Keratinocyte (primary cell): Measurements from ENCODE around the gene LPIN3.

Source experiments
- CTCF ChIP-seq, 3 experiments: IDR thresholded peaks in 1 of 3; conservative IDR thresholded peaks in 1 of 3; optimal IDR thresholded peaks in 1 of 3; 2 replicates in 2 of 3; 3 replicates in 1 of 3; pipeline versions ENCODE3 to v1.5.1; 2011; ENCODE audit warnings: low read length in 3 of 3, mild to moderate bottlenecking in 3 of 3, moderate library complexity in 2 of 3, control low read depth in 1 of 3, inconsistent platforms in 1 of 3; ENCODE audit not compliant: insufficient read depth in 2 of 3; ENCODE audit errors: extremely low read depth in 1 of 3
- EZH2 ChIP-seq: IDR thresholded peaks from one replicate; pipeline ENCODE4 v1.6.1; 2012; ENCODE audit warnings: inconsistent platforms, mild to moderate bottlenecking, low read length, moderate library complexity

DNA sequence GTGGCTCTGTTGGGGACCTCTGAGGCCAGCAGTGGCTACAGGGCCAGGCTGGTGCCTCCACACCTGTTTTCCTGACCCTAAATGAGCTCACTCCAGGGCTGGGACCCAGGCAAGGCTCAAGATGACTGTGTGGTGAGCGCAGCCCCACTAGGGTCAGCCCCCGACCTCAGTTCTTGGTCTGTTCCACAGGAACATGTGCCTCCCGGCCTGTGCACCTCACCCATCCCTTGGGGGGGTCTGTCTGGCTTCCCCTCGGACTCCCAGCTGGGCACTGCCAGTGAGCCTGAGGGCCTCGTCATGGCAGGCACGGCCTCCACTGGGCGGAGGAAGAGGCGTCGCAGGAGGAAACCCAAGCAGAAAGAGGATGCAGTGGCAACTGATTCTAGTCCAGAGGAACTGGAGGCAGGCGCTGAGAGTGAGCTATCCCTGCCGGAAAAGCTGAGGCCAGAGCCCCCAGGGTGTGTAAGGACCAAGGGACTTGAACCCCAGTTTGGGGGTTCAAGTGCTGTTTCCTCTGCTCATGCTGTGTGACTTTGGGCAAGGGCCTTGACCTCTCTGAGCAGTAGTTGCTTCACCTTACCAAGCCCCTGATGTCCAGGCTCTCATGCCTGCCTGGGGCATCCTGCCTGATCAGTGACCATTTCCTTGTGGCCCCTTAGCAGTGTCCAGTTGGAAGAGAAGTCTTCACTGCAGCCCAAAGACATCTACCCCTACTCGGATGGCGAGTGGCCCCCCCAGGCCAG, 8.0 kb downstream of the LPIN3 start:
- TF ChIP-seq CTCF (optimal IDR thresholded peaks at IDR 0.05 in 1 of 3, IDR thresholded peaks at IDR 0.05 in 1 of 3, conservative IDR thresholded peaks at IDR 0.05 in 1 of 3; ENCODE audit: extremely low read depth in 1 of 3, insufficient read depth in 2 of 3, low read length in 3 of 3) (no peak), EZH2 (no peak)
